NK-92 treated with Interleukin-12 subunit alpha and Interleukin-12 subunit beta, amount 100 ng/mL, for 24 hours (cell line): ENCODE results near the gene FAM89B.

Source experiments
- DNase-seq: peaks from one replicate; lab custom pipeline; 2025; lab: John Stamatoyannopoulos, UW

The FAM89B gene

GRCh38 chr11:65538915-65539743, 33.2 kb upstream of the FAM89B start:
- DNase-seq: no peak

DNA sequence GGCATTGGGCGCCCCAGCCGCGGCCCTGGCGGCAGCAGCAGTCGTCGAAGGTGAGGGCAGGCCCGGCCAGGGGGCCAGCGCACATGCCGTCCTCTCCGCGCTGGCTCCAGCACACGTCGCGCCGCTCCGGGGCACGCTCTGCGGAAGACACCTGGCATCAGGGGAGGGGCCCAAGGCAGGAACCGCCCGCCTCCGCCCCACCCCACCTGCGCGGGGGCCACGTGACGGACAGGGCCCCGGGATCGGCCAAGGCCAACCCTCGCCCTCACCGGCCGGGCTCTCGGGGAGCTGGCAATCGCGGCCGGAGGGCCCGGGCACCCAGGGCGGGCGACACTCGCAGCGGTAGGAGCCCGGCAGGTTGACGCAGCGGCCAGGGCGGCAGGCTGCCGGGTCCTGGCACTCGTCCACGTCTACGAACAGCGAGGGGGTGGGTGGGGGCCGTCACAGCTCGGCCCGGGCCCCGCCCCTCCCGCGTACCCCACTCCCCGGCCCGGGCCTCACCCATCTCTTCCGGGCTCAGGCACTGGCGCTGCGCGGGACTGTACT, 32.5 kb upstream of the FAM89B start:
- DNase-seq: no peak

DNA sequence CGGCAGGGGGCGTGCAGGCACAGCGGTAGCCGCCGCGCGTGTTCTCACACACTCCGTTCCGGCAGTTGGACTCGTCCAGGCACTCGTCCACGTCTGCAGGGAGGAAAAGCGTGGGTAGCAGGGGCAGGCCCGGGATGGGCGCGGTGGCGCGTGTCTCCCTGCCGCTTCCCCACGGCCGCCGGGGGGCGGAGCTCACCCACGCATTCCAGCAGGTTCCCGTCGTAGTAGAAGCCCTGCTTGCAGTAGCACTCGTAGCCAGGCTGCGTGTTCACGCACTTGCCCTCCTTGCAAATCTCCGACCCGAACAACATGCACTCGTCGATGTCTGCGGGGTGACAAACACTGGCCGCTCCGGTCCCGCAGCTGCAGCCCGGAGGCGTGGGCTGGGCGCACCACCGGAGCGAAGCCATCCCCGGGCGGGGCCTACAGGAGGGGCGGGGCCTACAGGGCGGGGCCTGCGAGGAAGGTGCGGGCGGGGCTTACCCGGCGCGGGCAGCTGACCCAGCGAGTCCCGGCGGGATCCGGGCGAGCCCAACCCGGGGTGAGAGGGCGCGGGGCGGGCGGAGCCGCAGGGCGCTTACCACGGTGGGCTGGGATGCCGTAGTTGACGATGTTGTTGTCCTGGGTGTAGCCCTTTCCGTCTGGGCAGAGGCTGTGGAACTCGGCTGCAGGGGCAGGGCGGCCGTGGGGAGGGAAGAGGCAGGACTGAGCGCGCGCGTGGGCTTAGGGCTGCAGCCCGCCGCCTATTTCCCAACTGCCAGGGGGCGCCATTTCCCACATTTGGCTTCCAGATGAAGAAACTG, 31.8 kb upstream of the FAM89B start:
- DNase-seq: peak; percentile 69

DNA sequence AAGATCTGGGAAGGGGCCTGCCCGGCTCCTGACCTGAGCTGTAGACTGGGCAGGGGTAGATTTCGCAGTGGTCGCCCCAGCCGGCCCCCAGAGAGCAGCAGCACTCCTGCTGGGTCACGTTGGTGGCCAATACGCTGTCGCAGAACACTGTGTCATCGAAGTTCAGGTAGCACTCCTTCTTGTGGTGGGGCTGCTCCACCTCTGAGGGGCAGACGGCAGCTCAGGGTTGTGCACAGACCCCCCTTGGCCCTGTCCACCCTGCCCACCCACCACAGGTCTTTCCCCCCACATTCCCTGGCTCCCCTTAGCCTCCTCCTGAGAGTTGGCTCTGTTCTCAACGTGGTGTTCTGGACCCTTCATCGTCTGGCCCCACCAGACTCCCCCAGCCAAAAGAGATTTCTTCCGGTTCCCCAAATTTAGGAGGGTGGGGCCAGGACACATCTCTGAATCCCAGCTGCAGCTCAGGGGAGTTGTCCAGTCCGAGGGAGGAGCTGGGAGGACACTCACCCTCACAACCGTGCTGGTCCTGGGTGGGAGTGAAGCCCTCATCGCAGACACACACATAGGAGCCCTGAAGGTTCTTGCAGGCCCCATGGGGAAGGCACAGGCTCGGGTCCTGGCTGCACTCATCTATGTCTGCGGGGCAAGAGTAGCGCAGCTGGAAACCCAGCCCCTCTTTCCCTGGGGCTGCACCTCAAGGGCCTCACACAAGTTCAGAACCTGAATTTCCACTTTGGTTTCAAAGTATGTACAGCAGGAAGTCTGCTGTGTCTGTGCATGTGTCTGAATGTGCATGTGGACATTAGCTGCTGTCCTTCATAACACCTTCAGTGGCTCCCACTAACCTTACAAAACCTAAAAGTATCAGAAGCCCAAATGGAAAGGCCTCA, 31.0 kb upstream of the FAM89B start:
- no peak for DNase-seq

DNA sequence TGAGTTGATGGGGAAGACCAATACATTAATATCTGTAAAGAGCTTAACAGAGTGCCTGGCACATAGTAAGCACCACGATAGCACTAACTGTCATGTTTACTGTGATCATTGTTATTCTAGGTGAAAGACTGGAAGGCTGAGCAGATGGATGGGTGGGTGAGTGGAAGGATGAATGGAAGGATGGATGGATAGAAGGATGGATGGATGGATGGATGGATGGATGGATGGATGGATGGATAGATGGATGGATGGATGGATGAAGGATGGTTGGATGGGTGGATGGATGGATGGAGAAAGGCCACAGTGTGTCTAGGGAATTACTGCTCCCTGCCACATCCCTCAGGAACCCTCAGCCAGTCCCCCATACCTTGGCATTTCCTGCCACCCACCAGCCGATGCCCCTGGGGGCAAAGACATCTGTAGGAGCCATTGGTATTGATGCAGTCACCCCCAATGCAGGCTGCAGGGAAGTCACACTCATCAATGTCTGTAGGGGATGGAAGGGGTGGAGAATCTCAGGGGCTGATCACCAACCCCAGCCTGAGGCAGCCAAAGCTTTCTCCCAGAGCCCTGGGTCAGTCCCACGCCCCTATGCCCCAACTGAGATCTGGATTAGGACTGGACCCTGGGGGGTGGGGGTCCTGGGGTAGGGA, 29.5 kb upstream of the FAM89B start:
- no peak for DNase-seq

DNA sequence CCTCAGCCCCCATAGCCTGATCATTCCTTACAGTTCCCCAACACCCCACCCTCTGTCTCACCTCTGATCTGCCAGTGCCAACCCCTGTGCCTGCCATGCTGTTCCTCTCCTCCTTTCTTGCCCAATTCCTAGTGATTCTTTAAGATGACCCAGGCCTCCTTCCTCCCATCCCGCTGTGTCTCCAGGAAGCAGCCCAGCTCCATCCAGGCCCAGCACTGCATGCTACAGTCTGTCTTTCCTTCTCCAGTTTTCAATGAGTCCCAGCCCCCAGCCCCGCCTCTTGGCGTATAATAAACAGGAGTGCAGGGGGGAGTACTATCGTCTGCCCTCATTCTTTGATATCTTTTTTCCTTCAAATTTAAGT, 26.5 kb upstream of the FAM89B start:
- no peak for DNase-seq

GRCh38 chr11:65546217-65546958, 25.9 kb upstream of the FAM89B start:
- peak; percentile 84 for DNase-seq

DNA sequence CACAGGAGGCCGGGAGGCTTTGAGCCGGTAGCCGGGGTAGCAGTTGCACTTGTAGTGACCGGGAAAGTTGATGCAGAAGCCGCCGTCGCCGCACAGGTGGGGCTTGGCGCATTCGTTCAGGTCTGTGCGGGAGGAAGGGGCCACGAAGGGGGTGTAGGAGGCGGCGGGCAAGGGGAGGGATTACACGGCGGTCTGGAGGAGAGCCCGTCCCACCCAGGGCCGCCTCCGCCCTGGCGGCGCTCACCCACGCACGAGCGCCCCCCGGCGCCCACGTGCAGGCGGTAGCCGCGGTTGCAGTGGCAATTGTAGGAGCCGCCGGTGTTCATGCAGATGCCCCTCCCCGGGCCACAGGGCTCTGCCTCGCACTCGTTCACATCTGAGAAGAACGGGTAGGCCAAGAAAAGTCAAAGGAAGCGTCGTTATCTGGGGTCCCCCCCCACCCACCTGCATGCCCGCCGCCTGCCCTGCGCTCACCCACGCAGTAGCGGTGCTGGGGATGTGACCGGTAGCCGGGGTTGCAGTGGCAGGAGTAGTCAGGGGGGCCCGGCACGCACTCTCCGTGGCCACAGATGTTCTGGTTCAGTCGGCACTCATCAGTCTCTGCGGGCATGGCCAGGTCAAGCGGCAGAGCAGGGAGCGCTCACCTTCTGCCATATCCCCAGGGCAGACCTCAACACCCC, 24.8 kb upstream of the FAM89B start:
- DNase-seq: no peak

- no peak for DNase-seq
Observed at GRCh38 chr11:65548395-65548794, 23.9 kb upstream of the FAM89B start.

GRCh38 chr11:65549096-65549495, 23.2 kb upstream of the FAM89B start:
- no peak for DNase-seq

DNA sequence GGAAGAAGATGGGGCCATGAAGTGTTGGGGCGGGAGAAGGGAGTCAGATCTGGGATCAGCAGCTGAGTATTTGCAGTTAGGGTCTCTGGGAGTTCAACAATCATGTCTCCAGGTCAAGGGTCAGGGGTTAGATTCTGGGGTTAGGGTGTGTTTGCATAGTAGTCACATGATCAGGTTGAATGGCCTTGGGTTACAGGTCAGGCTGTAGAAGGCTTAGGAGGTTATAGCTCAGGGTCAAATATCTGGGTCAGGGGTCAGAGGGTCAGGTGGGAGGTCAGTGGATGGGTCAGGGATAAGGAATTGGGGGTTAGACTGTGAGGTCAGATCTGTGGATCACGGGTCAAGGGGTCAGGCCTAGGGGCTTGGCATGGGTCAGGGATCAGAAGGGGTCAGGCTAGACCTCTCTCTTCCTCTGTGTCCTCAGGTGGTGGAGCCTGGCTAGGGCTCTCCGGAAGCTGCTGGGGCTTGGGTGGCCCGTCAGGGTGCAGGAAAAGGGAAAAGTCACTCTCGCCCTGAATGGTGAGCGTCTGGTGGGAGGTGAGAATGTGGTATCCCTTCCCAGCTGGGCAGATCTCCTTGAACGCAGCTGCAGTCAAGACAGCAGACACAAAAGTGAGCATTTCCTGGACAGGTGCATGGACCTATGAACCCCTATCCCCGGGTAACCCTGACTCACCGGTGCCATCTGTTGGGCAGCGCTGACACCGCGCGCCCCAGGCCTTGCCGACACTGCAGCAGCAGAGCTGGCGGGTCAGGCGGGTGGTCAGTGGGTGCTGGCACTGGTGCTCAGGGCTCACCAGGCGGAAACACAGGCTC, 20.6 kb upstream of the FAM89B start:
- DNase-seq: peak; percentile 57

DNA sequence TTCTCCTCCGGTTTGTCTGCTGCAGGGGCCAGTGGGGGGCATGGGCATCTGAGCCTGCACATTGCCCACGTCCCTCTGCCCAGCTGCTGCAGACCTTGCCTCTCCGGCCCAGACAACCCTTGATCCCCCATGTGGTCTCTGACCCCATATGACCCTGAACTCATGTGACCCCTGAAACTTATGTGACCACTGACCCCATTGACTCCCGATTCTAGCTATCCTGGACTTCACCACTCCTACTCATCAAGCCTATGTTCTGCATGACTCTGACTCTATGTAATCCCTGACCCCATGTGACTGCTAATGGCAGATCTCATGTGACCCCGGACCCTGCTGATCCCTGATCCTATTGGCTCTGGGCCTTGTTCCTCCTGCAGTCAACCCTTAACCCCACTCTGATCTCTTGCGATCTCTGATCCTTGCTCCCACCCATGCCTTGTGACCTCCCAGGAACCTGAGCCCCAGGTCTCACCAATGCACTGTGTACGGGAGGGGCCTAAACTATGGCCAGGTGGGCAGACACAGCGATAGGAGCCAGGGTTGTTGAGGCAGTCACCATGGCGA, 19.9 kb upstream of the FAM89B start:
- DNase-seq: no peak

DNA sequence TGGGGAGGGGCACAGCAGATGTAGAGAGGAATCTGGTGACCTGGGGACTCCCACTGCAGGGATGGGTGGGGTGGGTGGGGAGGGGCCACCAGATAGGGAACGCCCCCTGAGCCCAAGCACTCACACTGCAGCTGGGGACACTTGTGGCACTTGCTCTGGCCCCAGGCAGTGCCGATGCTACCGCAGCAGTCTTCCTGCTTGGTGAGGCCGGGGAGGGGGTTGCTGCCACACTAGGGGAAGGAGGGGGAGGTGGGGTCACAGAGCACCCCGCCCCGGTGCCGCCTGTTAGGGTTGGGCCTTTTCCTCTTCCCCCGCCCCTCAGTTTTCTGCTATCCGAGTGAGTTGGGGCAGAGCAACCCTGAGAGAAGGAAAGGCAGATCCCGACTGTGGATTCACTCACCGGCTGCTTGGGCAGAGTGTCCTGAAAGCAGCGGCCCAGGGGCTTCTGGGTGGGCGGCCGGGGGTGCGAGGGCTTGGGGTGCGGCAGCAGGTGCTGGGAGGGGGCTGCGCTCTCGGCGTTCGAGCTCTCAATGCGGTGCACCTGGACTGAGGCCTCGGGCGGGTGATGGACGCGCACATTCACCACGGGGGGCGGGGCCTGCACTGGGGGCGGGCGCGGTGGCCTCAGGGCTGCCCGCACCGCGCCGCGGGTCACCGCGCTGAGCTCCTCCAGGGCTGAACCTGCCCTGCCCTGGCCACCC, 18.9 kb upstream of the FAM89B start:
- DNase-seq: no peak

- no peak for DNase-seq
Observed at GRCh38 chr11:65554057-65554818, 18.1 kb upstream of the FAM89B start.

DNA sequence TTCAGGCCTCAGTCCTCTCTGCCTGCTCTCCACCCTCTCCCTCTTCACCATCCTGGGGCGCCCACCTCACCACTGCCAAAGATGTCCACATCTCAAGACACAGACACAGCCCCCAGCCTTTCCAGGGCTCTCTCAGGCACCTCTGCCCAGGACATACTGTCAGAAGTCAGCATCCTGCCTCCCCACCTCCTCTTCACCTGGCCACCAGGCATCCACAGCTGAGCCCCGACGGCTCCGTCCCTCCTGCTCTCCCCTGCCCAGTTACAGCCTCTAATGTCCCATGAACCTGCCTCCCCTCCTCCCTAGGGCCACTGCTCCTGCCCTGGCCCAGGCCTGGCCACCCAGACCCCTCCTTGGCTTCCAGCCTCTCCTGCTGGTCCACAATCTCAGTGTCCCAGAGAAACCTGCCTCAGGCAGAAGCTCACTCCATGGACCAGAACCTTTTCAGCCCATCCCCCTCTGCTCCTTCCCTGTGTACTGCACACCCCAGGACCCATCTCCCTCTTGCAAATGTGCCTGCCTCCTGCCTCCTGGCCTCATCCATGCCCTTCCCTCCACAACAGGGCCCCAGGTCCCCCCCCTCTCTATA, 17.4 kb upstream of the FAM89B start:
- no peak for DNase-seq

DNA sequence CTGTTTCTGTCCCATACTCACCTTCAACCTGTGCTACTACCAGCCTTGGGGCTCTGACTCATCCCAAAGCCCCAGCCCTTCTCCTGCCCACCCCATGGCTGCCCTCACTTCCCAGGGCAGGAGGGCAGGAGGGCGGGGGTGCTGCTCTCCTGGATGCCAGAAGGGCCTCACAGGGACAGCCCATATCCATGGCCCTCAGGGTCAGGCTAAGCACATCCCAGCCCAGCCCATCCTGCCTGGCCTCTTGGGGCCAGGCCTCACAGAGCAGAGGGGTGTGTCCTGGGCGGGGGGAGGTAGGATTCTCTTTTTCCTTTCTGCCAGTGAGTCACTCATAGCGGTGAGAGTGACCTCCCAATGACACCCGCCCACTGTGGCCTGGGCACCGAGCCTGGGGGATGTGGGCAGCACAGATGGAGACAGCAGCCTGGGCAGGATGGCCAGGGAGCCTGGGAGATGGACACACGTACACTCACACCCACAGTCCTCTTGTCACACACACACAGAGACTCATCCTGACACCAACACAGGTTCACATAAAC, 16.6 kb upstream of the FAM89B start:
- no peak for DNase-seq
